Adipose tissue (tissue), 3 donors: ENCODE data around the gene LYPLA2. TPM values are rescaled to one million over a fixed set of nuclear protein-coding genes. Genes with fewer than 3 reads are reported as not detected.
"Not testable (repeated sequence)": the region's sequence is repeated elsewhere in the genome, so short reads cannot be mapped to it uniquely, and the experiment has no call there.

Experiments
- H3K27ac ChIP-seq: one replicate; pipeline ENCODE4 v1.5.1; 2013; ENCODE audit warnings: low read depth, low read length
- WGBS, 3 donors: extraction: QIAGEN DNeasy Blood & Tissue Kit; methylation state at CpG; one replicate each; pipeline ENCODE4 v1.1.7; 2013; 5-methylcytosine and 5-hydroxymethylcytosine counted together
- polyA plus RNA-seq, 3 donors: library from polyadenylated mRNA; stranded (reverse); fragments of 200-250 nt; gene quantifications; one replicate each; pipeline ENCODE4 v1.2.3, GENCODE V29; 2013
- donor health status: healthy with polysubstance abuse.
- donor health status: Bipolar disorder and iron deficiency.
- donor health status: healthy.

The LYPLA2 gene
- polyA plus RNA-seq, 3 donors: 29.9 to 46.0 (median 41.2) TPM

GRCh38 chr1:23774174-23774880, 16.6 kb upstream of the LYPLA2 start:
- WGBS, 3 donors: 69 to 77% (median 72%) methylated on average over 6 of the region's 6 CpGs
- no peak overlapping the region for H3K27ac ChIP-seq

- 57 to 65% (median 62%) methylated on average over 2 of the region's 2 CpGs for WGBS, 3 donors
- H3K27ac ChIP-seq: no peak overlapping the region
Observed at GRCh38 chr1:23776217-23776616, 14.7 kb upstream of the LYPLA2 start.

GRCh38 chr1:23777979-23778814, 12.7 kb upstream of the LYPLA2 start, which contains the start of gene PITHD1:
PITHD1 (plus strand) TSS chr1:23778418; CDS start chr1:23778516, 98 bp downstream.
- H3K27ac ChIP-seq: no peak within 1 kb of the TSS
- 0 to 1% (median 0%) methylated on average over 72 to 87 of the region's 91 CpGs for WGBS, 3 donors

GRCh38 chr1:23779826-23780371, 11.0 kb upstream of the LYPLA2 start:
- no peak overlapping the region for H3K27ac ChIP-seq
- WGBS, 3 donors: 78 to 79% (median 79%) methylated on average over 3 of the region's 3 CpGs

GRCh38 chr1:23783141-23783540, 7.8 kb upstream of the LYPLA2 start:
- H3K27ac ChIP-seq: not testable (repeated sequence)
- WGBS, 3 donors: 91 to 95% (median 95%) methylated on average over 11 of the region's 11 CpGs

- 83 to 87% (median 84%) methylated on average over 4 of the region's 4 CpGs for WGBS, 3 donors
Observed at GRCh38 chr1:23784846-23785245, 6.1 kb upstream of the LYPLA2 start.

GRCh38 chr1:23787701-23788100, 3.2 kb upstream of the LYPLA2 start:
- 89 to 90% (median 90%) methylated on average over 3 of the region's 3 CpGs for WGBS, 3 donors
- no peak overlapping the region for H3K27ac ChIP-seq

More at GRCh38 chr1:23784846-23785245, 6.1 kb upstream of the LYPLA2 start:
- H3K27ac ChIP-seq: no peak overlapping the region

- no peak overlapping the region for H3K27ac ChIP-seq
- WGBS, 3 donors: 85 to 97% (median 93%) methylated on average over 3 of the region's 3 CpGs
Observed at GRCh38 chr1:23788695-23789094, 2.2 kb upstream of the LYPLA2 start.

GRCh38 chr1:23791516-23792047, 637 bp downstream of the LYPLA2 start:
- H3K27ac ChIP-seq: no peak overlapping the region
- WGBS, 3 donors: 0 to 2% (median 1%) methylated on average over 14 to 15 of the region's 15 CpGs

- 60 to 69% (median 62%) methylated on average over 17 to 19 of the region's 19 CpGs for WGBS, 3 donors
- no peak overlapping the region for H3K27ac ChIP-seq
Observed at GRCh38 chr1:23792151-23792945, 1.4 kb downstream of the LYPLA2 start.

GRCh38 chr1:23793018-23793781, 2.3 kb downstream of the LYPLA2 start:
- no peak overlapping the region for H3K27ac ChIP-seq

GRCh38 chr1:23793861-23794731, 3.2 kb downstream of the LYPLA2 start:
- H3K27ac ChIP-seq: no peak overlapping the region
- WGBS, 3 donors: 70 to 75% (median 71%) methylated on average over 13 to 21 of the region's 21 CpGs

More at GRCh38 chr1:23793018-23793781, 2.3 kb downstream of the LYPLA2 start:
- 58 to 65% (median 60%) methylated on average over 15 to 16 of the region's 16 CpGs for WGBS, 3 donors

- H3K27ac ChIP-seq: not testable (repeated sequence)
- 75 to 81% (median 81%) methylated on average over 9 of the region's 9 CpGs for WGBS, 3 donors
Observed at GRCh38 chr1:23794732-23795182, 3.8 kb downstream of the LYPLA2 start.

GRCh38 chr1:23795676-23796465, 4.9 kb downstream of the LYPLA2 start:
- 70 to 80% (median 77%) methylated on average over 16 of the region's 16 CpGs for WGBS, 3 donors

GRCh38 chr1:23796466-23797271, 5.7 kb downstream of the LYPLA2 start:
- 55 to 76% (median 73%) methylated on average over 15 to 17 of the region's 17 CpGs for WGBS, 3 donors
- no peak overlapping the region for H3K27ac ChIP-seq

More at GRCh38 chr1:23795676-23796465, 4.9 kb downstream of the LYPLA2 start:
- H3K27ac ChIP-seq: no peak overlapping the region
